Activated CD4-positive, alpha-beta T cell treated with anti-CD3 and anti-CD28 coated beads, Interleukin-2, Interleukin-6, amounts not matched to agents 100 ng/mL and 50 ng/mL, durations not matched to agents 16 hours and 8 hours (primary cell): ENCODE data around the gene HMCES.

ENCODE experiments used
- DNase-seq: peaks from one replicate; pipeline ENCODE4 v3.0.0-alpha.2; 2020

Gene HMCES

GRCh38 chr3:129278439-129278965, at the start of gene HMCES:
Gene HMCES, plus strand, starts transcription at chr3:129278870. Its CDS starts 863 bp downstream, at chr3:129279733.
- peak; percentile 96 for DNase-seq

- DNase-seq = peak; percentile 12
Measured at GRCh38 chr3:129228891-129229585, 49.6 kb upstream of the HMCES start.

GRCh38 chr3:129230311-129231019, 48.2 kb upstream of the HMCES start:
- DNase-seq = peak; percentile 86

GRCh38 chr3:129231331-129232119, 47.1 kb upstream of the HMCES start:
- peak; percentile 32 for DNase-seq

GRCh38 chr3:129233538-129233937, 45.1 kb upstream of the HMCES start:
- peak; percentile 34 for DNase-seq

GRCh38 chr3:129234441-129234840, 44.2 kb upstream of the HMCES start:
- DNase-seq = no peak

- no peak for DNase-seq
Measured at GRCh38 chr3:129235344-129235917, 43.2 kb upstream of the HMCES start.

GRCh38 chr3:129238945-129239705, 39.5 kb upstream of the HMCES start:
- peak; percentile 83 for DNase-seq

- DNase-seq = no peak
Measured at GRCh38 chr3:129239991-129240390, 38.7 kb upstream of the HMCES start.

GRCh38 chr3:129240436-129240835, 38.2 kb upstream of the HMCES start:
- DNase-seq = no peak

GRCh38 chr3:129245141-129245540, 33.5 kb upstream of the HMCES start:
- no peak for DNase-seq

- DNase-seq = peak; percentile 86
Measured at GRCh38 chr3:129245641-129246306, 32.9 kb upstream of the HMCES start.

GRCh38 chr3:129246636-129247035, 32.0 kb upstream of the HMCES start:
- no peak for DNase-seq

- no peak for DNase-seq
Measured at GRCh38 chr3:129248286-129248979, 30.2 kb upstream of the HMCES start.

- peak; percentile 94 for DNase-seq
Measured at GRCh38 chr3:129249284-129250065, 29.2 kb upstream of the HMCES start, which contains the start of gene COPG1. Gene COPG1, plus strand, starts transcription at chr3:129249606. Its CDS starts 104 bp downstream, at chr3:129249710.

- DNase-seq = no peak
Measured at GRCh38 chr3:129252748-129253147, 25.9 kb upstream of the HMCES start.

GRCh38 chr3:129254536-129255230, 24.0 kb upstream of the HMCES start:
- no peak for DNase-seq

- DNase-seq = no peak
Measured at GRCh38 chr3:129256270-129256669, 22.4 kb upstream of the HMCES start.

- DNase-seq = no peak
Measured at GRCh38 chr3:129257609-129258008, 21.1 kb upstream of the HMCES start.
